H1 (cell line): ENCODE results near the gene ALDOC. TPM values are rescaled to one million over a fixed set of nuclear protein-coding genes. Genes with fewer than 3 reads are reported as not detected.

ENCODE experiments used
- CTCF ChIA-PET: fragments of 300-600 bp; sonication (Branson Sonifier 250); formaldehyde crosslinking; loops from one replicate; lab custom pipeline; 2021; ENCODE audit not compliant: partially characterized antibody; lab: Charles Lee
- POLR2A ChIA-PET: fragments of 300-600 bp; sonication (Branson Sonifier 250); formaldehyde crosslinking; loops from one replicate; lab custom pipeline; 2021; ENCODE audit warnings: inconsistent platforms; ENCODE audit not compliant: partially characterized antibody; lab: Charles Lee
- DNase-seq, 2 experiments: peaks; one replicate each; pipeline versions ENCODE4 v3.0.0 to v3.0.0-alpha.2; 2010 to 2022; ENCODE audit warnings: low spot score in 2 of 2, low read depth in 1 of 2, mixed read lengths in 1 of 2
- FAIRE-seq: peaks from 2 replicates; lab custom pipeline; 2011; peaks lifted over from hg19 to GRCh38; lab: Jason Lieb, UNC
- H2AFZ ChIP-seq: 2 replicates; pipeline ENCODE4 v1.8.1; 2012; ENCODE audit warnings: low read length, inconsistent platforms
- H2AK5ac ChIP-seq: 2 replicates; pipeline ENCODE4 v1.6.1; 2013; ENCODE audit warnings: low read depth, low read length
- H2BK120ac ChIP-seq: replicated peaks from 2 replicates; pipeline ENCODE3; 2013; ENCODE audit warnings: low read depth, low read length, inconsistent platforms
- H2BK12ac ChIP-seq: 2 replicates; pipeline ENCODE4 v1.6.1; 2013; ENCODE audit warnings: low read depth, low read length
- H2BK15ac ChIP-seq: 2 replicates; pipeline ENCODE4 v1.6.1; 2013; ENCODE audit warnings: low read length
- H2BK20ac ChIP-seq: 2 replicates; pipeline ENCODE4 v1.6.1; 2013; ENCODE audit warnings: low read length
- H2BK5ac ChIP-seq: 2 replicates; pipeline ENCODE4 v1.6.1; 2013; ENCODE audit warnings: low read depth, low read length
- H3K14ac ChIP-seq: 2 replicates; pipeline ENCODE4 v1.6.1; 2013; ENCODE audit warnings: inconsistent platforms; ENCODE audit not compliant: insufficient read length
- H3K18ac ChIP-seq: 2 replicates; pipeline ENCODE4 v1.6.1; 2013; ENCODE audit warnings: low read length; ENCODE audit errors: extremely low read depth
- H3K23ac ChIP-seq: 2 replicates; pipeline ENCODE4 v1.6.1; 2013; ENCODE audit warnings: inconsistent platforms; ENCODE audit not compliant: insufficient read length
- H3K23me2 ChIP-seq: 2 replicates; pipeline ENCODE4 v1.6.1; 2013; ENCODE audit warnings: low read depth, low read length
- H3K27ac ChIP-seq: 2 replicates; pipeline ENCODE4 v1.6.1; 2011; ENCODE audit warnings: low read depth, low read length, inconsistent platforms
- H3K27me3 ChIP-seq, 4 experiments: replicated peaks in 1 of 4; 1 replicate in 1 of 4; 2 replicates in 3 of 4; pipeline versions ENCODE4 v1.6.1 to v1.8.1; 2011 to 2013; ENCODE audit warnings: low read length in 3 of 4, mild to moderate bottlenecking in 3 of 4, inconsistent platforms in 2 of 4, mixed read lengths in 2 of 4, moderate library complexity in 1 of 4; ENCODE audit not compliant: control insufficient read depth in 3 of 4, insufficient read depth in 3 of 4; ENCODE audit errors: extremely low read depth in 1 of 4
- H3K36me3 ChIP-seq, 4 experiments: 2 replicates each; pipeline versions ENCODE4 v1.6.1 to v1.8.1; 2011 to 2013; ENCODE audit warnings: mild to moderate bottlenecking in 4 of 4, low read length in 3 of 4, moderate library complexity in 2 of 4, control low read depth in 1 of 4, inconsistent platforms in 1 of 4; ENCODE audit not compliant: insufficient read depth in 4 of 4, control insufficient read depth in 2 of 4
- H3K4ac ChIP-seq: replicated peaks from 2 replicates; pipeline ENCODE3; 2013; ENCODE audit warnings: low read length, low read depth, mixed read lengths, inconsistent platforms; ENCODE audit not compliant: insufficient read length
- H3K4me1 ChIP-seq, 4 experiments: replicated peaks in 1 of 4; 1 replicate in 1 of 4; 2 replicates in 3 of 4; pipeline versions ENCODE4 v1.6.1 to v1.8.1; 2011 to 2013; ENCODE audit warnings: low read length in 3 of 4, inconsistent platforms in 2 of 4, mixed read lengths in 1 of 4; ENCODE audit not compliant: insufficient read depth in 4 of 4, control insufficient read depth in 3 of 4
- H3K4me2 ChIP-seq, 2 experiments: 2 replicates each; pipeline versions ENCODE4 v1.6.1 to v1.8.1; 2011 to 2013; ENCODE audit warnings: low read depth in 2 of 2, low read length in 2 of 2, control low read depth in 1 of 2, inconsistent platforms in 1 of 2, mild to moderate bottlenecking in 1 of 2; ENCODE audit not compliant: insufficient read depth in 1 of 2
- H3K4me3 ChIP-seq, 4 experiments: fragments of 200-600, 300-600 bp in 1 of 4; sonication (generic), shearing (Covaris generic), sonication (Bioruptor Twin) in 1 of 4; 2 replicates each; pipeline versions ENCODE4 v1.5.1 to v1.8.1; 2011 to 2016; ENCODE audit warnings: low read length in 4 of 4, low read depth in 3 of 4, control low read depth in 2 of 4, inconsistent platforms in 2 of 4, mild to moderate bottlenecking in 2 of 4, mixed read lengths in 1 of 4, moderate library complexity in 1 of 4; ENCODE audit not compliant: insufficient read depth in 2 of 4; ENCODE audit errors: extremely low read depth in 1 of 4
- H3K56ac ChIP-seq: replicated peaks from 2 replicates; pipeline ENCODE3; 2013; ENCODE audit warnings: low read depth, mild to moderate bottlenecking, mixed read lengths, low read length, inconsistent platforms; ENCODE audit not compliant: insufficient read length
- H3K79me1 ChIP-seq: 2 replicates; pipeline ENCODE4 v1.6.1; 2013; ENCODE audit warnings: low read depth, low read length, control low read depth
- H3K79me2 ChIP-seq, 2 experiments: 2 replicates each; pipeline versions ENCODE4 v1.6.1 to v1.8.1; 2012 to 2013; ENCODE audit warnings: low read length in 2 of 2, mild to moderate bottlenecking in 2 of 2, inconsistent platforms in 1 of 2; ENCODE audit not compliant: insufficient read depth in 2 of 2, control insufficient read depth in 1 of 2
- H3K9ac ChIP-seq, 4 experiments: replicated peaks in 1 of 4; 1 replicate in 1 of 4; 2 replicates in 3 of 4; pipeline versions ENCODE4 v1.6.1 to v1.8.1; 2011 to 2013; ENCODE audit warnings: low read depth in 3 of 4, low read length in 3 of 4, control low read depth in 2 of 4, mild to moderate bottlenecking in 2 of 4, moderate library complexity in 2 of 4, inconsistent platforms in 1 of 4; ENCODE audit errors: extremely low read depth in 1 of 4
- H3K9me3 ChIP-seq, 2 experiments: 2 replicates each; pipeline versions ENCODE4 v1.6.1 to v1.8.1; 2012 to 2013; ENCODE audit warnings: mild to moderate bottlenecking in 2 of 2, moderate library complexity in 2 of 2, control low read depth in 1 of 2, inconsistent platforms in 1 of 2, low read depth in 1 of 2, low read length in 1 of 2, mixed read lengths in 1 of 2; ENCODE audit not compliant: insufficient read depth in 2 of 2
- H4K20me1 ChIP-seq, 2 experiments: replicated peaks in 1 of 2; 2 replicates each; pipeline versions ENCODE3 to v1.8.1; 2011 to 2013; ENCODE audit warnings: inconsistent platforms in 2 of 2, low read length in 2 of 2, mild to moderate bottlenecking in 1 of 2; ENCODE audit not compliant: insufficient read depth in 2 of 2, control insufficient read depth in 1 of 2
- H4K5ac ChIP-seq: 2 replicates; pipeline ENCODE4 v1.6.1; 2013; ENCODE audit warnings: low read length, low read depth, mixed read lengths, inconsistent platforms; ENCODE audit not compliant: insufficient read length
- H4K8ac ChIP-seq: 2 replicates; pipeline ENCODE4 v1.8.0; 2013; ENCODE audit warnings: mild to moderate bottlenecking, moderate library complexity, low read length, inconsistent platforms; ENCODE audit not compliant: insufficient read depth; ENCODE audit errors: extremely low read depth
- H4K91ac ChIP-seq: replicated peaks from 2 replicates; pipeline ENCODE3; 2013; ENCODE audit warnings: low read length, mixed read lengths, inconsistent platforms; ENCODE audit not compliant: insufficient read length
- BCL11A ChIP-seq, 2 experiments: IDR thresholded peaks; one replicate each; pipeline ENCODE4 v1.6.1; 2011; ENCODE audit warnings: low read depth in 2 of 2, low read length in 2 of 2, mild to moderate bottlenecking in 2 of 2
- CREB1 ChIP-seq: IDR thresholded peaks from 2 replicates; pipeline ENCODE4 v1.6.1; 2012; ENCODE audit warnings: inconsistent platforms
- EP300 ChIP-seq, 2 experiments: IDR thresholded peaks; 1 replicate in 1 of 2; 2 replicates in 1 of 2; pipeline ENCODE4 v1.6.1; 2011 to 2012; ENCODE audit warnings: low read depth in 2 of 2, low read length in 2 of 2, mild to moderate bottlenecking in 2 of 2, borderline replicate concordance in 1 of 2, inconsistent platforms in 1 of 2, moderate library complexity in 1 of 2
- FOSL1 ChIP-seq: IDR thresholded peaks from 2 replicates; pipeline ENCODE4 v1.6.1; 2011; ENCODE audit warnings: mild to moderate bottlenecking, low read depth, low read length, moderate library complexity; ENCODE audit not compliant: insufficient read depth
- GTF2F1 ChIP-seq: IDR thresholded peaks from 2 replicates; pipeline ENCODE4 v1.6.1; 2012; ENCODE audit warnings: low read depth, low read length, improper control_type of control experiment, borderline replicate concordance
- POLR2A ChIP-seq, 2 experiments: IDR thresholded peaks; 1 replicate in 1 of 2; 2 replicates in 1 of 2; pipeline ENCODE4 v1.6.1; 2011; ENCODE audit warnings: low read depth in 2 of 2, low read length in 2 of 2, mild to moderate bottlenecking in 2 of 2; ENCODE audit errors: control extremely low read depth in 1 of 2
- RNF2 ChIP-seq: fragments of 200-900, 300-1000 bp; sonication (generic); IDR thresholded peaks from 2 replicates; pipeline ENCODE4 v1.7.1; 2016; ENCODE audit warnings: borderline replicate concordance, low read depth, mild to moderate bottlenecking, antibody characterized with exemption, low read length; ENCODE audit not compliant: poor library complexity, severe bottlenecking; ENCODE audit errors: missing control alignments
- SAP30 ChIP-seq: fragments of 300-600 bp; sonication (generic); IDR thresholded peaks from 2 replicates; pipeline ENCODE4 v1.7.1; 2012; ENCODE audit warnings: low read length, moderate library complexity, mild to moderate bottlenecking, inconsistent platforms; ENCODE audit not compliant: insufficient read depth, insufficient replicate concordance
- SIRT6 ChIP-seq: IDR thresholded peaks from one replicate; pipeline ENCODE4 v1.7.1; 2012; ENCODE audit warnings: low read length, inconsistent platforms
- USF2 ChIP-seq: IDR thresholded peaks from 2 replicates; pipeline ENCODE4 v1.6.1; 2011; ENCODE audit warnings: low read length, improper control_type of control experiment
- WGBS, 2 experiments: shearing (Covaris generic) in 1 of 2; methylation state at CpG; one replicate each; pipeline versions ENCODE4 v1.1.6 to v1.1.7; 2013 to 2015; ENCODE audit warnings: low lambda C conversion rate in 2 of 2, mixed read lengths in 2 of 2, inconsistent platforms in 1 of 2, low coverage in 1 of 2, missing lambda C conversion rate in 1 of 2; ENCODE audit not compliant: insufficient replicate concordance in 2 of 2, insufficient coverage in 1 of 2, insufficient read length in 1 of 2; ENCODE audit errors: extremely low coverage in 1 of 2, missing lambda C conversion rate in 1 of 2; 5-methylcytosine and 5-hydroxymethylcytosine counted together
- polyA plus RNA-seq, 7 experiments: library from polyadenylated mRNA; depleted of rRNA in 3 of 7; stranded (reverse) in 5 of 7; unstranded in 2 of 7; fragments of >200 nt in 5 of 7; fragments of 200-250 nt in 2 of 7; gene quantifications; 1 replicate in 5 of 7; 2 replicates in 1 of 7; 4 replicates in 1 of 7; pipeline versions ENCODE4 v1.2.1 to v1.2.3, GENCODE V29; 2011 to 2013; ENCODE audit warnings: missing spikeins in 2 of 7, mixed read lengths in 2 of 7
- total RNA-seq: library from RNA; stranded (reverse); fragmentation: NEBNext Ultra II Directional; extraction: Animal tissue kit (Norgen Biotek cat#: 25700); gene quantifications from 2 replicates; pipeline ENCODE4 v1.2.1, GENCODE V29; 2021

ALDOC gene
- total and polyA plus RNA-seq, 2 of the 8 experiments (the other 6 are each of a cell fraction or from before 2014, with no cell fraction given): 51.6 to 103 TPM

- no peak overlapping the region for H3K56ac ChIP-seq
- no peak overlapping the region for H3K9ac ChIP-seq
- no peak overlapping the region for H2BK120ac ChIP-seq
- H2BK12ac ChIP-seq: no peak overlapping the region
- CTCF ChIA-PET: interaction anchor here (0.7 to 18.4 kb wide), 25 partner anchors 8 to 347 kb away, joined by 3 to 547 read pairs (median 4); partner anchors contain the start of genes ALDOC, FOXN1, PIGS and SLC13A2
- no peak overlapping the region for H3K14ac ChIP-seq
- no peak overlapping the region for H3K4me2 ChIP-seq
- H3K4me1 ChIP-seq: peaks cover 0 to 16% (median 5%) of the 10 kb centered on the region in 4 experiments; a peak in 5 of 7 replicates
- no peak for FAIRE-seq
- no peak overlapping the region for H2AK5ac ChIP-seq
- no peak overlapping the region for H2BK20ac ChIP-seq
- no peak overlapping the region for H2AFZ ChIP-seq
- no peak overlapping the region for H3K4me3 ChIP-seq
- H4K91ac ChIP-seq: no peak overlapping the region
- H3K18ac ChIP-seq: no peak overlapping the region
- H3K79me2 ChIP-seq: peaks cover 0 to 10% of the 10 kb centered on the region in 2 experiments; a peak in 1 of 4 replicates
- peaks cover 2 to 18% (median 4%) of the 10 kb centered on the region in 4 experiments; a peak in 4 of 8 replicates for H3K36me3 ChIP-seq
- H3K27ac ChIP-seq: no peak overlapping the region
- no peak overlapping the region for H3K23ac ChIP-seq
- no peak overlapping the region for H3K4ac ChIP-seq
- H2BK5ac ChIP-seq: no peak overlapping the region
- H3K79me1 ChIP-seq: peaks cover 7% of the 10 kb centered on the region
- no peaks in the 10 kb centered on the region for H3K9me3 ChIP-seq
- H4K20me1 ChIP-seq: peaks cover 2 to 12% of the 10 kb centered on the region in 2 experiments
- H3K27me3 ChIP-seq: no peaks in the 10 kb centered on the region; a peak in 1 of 7 replicates
- POLR2A ChIA-PET: interaction anchor here (1.3 to 3.9 kb wide), 2 partner anchors 20 to 185 kb away, joined by 3 to 23 read pairs; partner anchors contain the start of gene PIGS
- peaks cover 7% of the 10 kb centered on the region; the same call in 1 of the 2 replicates for H3K23me2 ChIP-seq
- H2BK15ac ChIP-seq: no peak overlapping the region
- no peak for DNase-seq
- 88% methylated on average over 3 of the region's 3 CpGs; no CpG with 5 or more reads in 1 of the 2 experiments for WGBS, 2 experiments
- H4K5ac ChIP-seq: no peak overlapping the region
- no peak overlapping the region for H4K8ac ChIP-seq
- TF ChIP-seq GTF2F1: no peak
- no peak for TF ChIP-seq SAP30
- no peak for TF ChIP-seq POLR2A (IDR thresholded peaks at IDR 0.05; ENCODE audit: control extremely low read depth in 1 of 2, low read depth in 2 of 2, low read length in 2 of 2)
- no peak for TF ChIP-seq RNF2
- no peak for TF ChIP-seq SIRT6
- TF ChIP-seq USF2: no peak
- TF ChIP-seq BCL11A (IDR thresholded peaks at IDR 0.05; ENCODE audit: low read depth in 2 of 2, low read length in 2 of 2): no peak
- TF ChIP-seq EP300 (IDR thresholded peaks at IDR 0.05; ENCODE audit: borderline replicate concordance in 1 of 2, low read depth in 2 of 2, low read length in 2 of 2): no peak
- TF ChIP-seq FOSL1: no peak
- no peak for TF ChIP-seq CREB1
Observed at GRCh38 chr17:28549236-28550132, 27.2 kb downstream of the ALDOC start.
